ENCODE data around the gene CHRNA3. TPM values are rescaled to one million over a fixed set of nuclear protein-coding genes. Genes with fewer than 3 reads are reported as not detected.
"Not testable (repeated sequence)": the region's sequence is repeated elsewhere in the genome, so short reads cannot be mapped to it uniquely, and the experiment has no call there.

The CHRNA3 gene
- polyA plus RNA-seq, 1 donor (not counting 4 experiments of a cell fraction or from before 2014, with no cell fraction given): not detected

DNA sequence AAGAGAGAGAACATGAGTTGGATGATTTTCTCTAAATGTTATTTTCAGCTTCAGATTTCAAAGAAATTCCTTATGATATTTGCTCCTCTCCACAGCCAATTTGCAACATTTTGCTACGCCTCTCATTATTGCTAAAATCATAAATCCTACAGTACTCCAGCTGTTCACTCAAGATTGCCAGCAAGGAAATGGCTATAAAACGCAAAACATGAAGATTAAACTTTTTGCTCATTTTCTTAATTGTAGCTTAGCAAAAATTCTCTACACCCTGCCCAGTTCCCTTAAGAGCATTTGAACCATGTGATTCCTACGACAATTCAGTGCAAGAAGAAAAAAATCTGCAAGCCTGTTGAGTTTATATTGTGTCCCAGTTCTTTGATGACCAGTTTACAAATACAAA is 6.8 kb downstream of the CHRNA3 start:
- dilution Hi-C loops (cut with MboI; ENCODE audit: extremely low pct_ligation_motif_present, low sequenced_read_pairs): no loop called here
- no peak for FAIRE-seq

GRCh38 chr15:78609551-78609950 is 11.2 kb downstream of the CHRNA3 start:
- H3K4me1 ChIP-seq (ENCODE audit: control insufficient read depth, extremely low read depth, insufficient read depth, low read length); H3K9me1 ChIP-seq (ENCODE audit: control insufficient read depth, extremely low read depth, insufficient read depth, low read length); H3K79me2 ChIP-seq (ENCODE audit: control insufficient read depth, insufficient read depth, low read length); H3K4me2 ChIP-seq (ENCODE audit: control insufficient read depth, extremely low read depth, insufficient read depth, low read depth, low read length); FAIRE-seq; H3K9me3 ChIP-seq (ENCODE audit: control insufficient read depth, low read depth, low read length); H3K27me3 ChIP-seq (ENCODE audit: control insufficient read depth, extremely low read depth, insufficient read depth, low read length); DNase-seq (ENCODE audit: low read depth, low spot score); H4K20me1 ChIP-seq (ENCODE audit: control insufficient read depth, extremely low read depth, insufficient read depth, low read length); H2AFZ ChIP-seq (ENCODE audit: control insufficient read depth, low read length); H3K36me3 ChIP-seq (ENCODE audit: control insufficient read depth in 2 of 2, extremely low read depth in 1 of 2, insufficient read depth in 2 of 2, low read length in 2 of 2); dilution Hi-C loops (cut with MboI; ENCODE audit: extremely low pct_ligation_motif_present, low sequenced_read_pairs); H3K4me3 ChIP-seq (ENCODE audit: control insufficient read depth in 2 of 3, extremely low read depth in 1 of 3, insufficient read depth in 2 of 3, low read depth in 1 of 3, low read length in 3 of 3); H3K9ac ChIP-seq (ENCODE audit: control insufficient read depth, extremely low read depth, insufficient read depth, low read length); H3K27ac ChIP-seq (ENCODE audit: control insufficient read depth, insufficient read depth, low read length): not testable (repeated sequence)

More for the DNA sequence above, 6.8 kb downstream of the CHRNA3 start:
- no peak for TF ChIP-seq CTCF (optimal IDR thresholded peaks at IDR 0.05 in 1 of 3, IDR thresholded peaks at IDR 0.05 in 1 of 3, conservative IDR thresholded peaks at IDR 0.05 in 1 of 3; ENCODE audit: extremely low read depth in 1 of 3, insufficient read depth in 2 of 3, low read length in 3 of 3)
- TF ChIP-seq EZH2 (IDR thresholded peaks at IDR 0.05; ENCODE audit: low read length): no peak
- Histone ChIP-seq H2AFZ (ENCODE audit: control insufficient read depth, low read length) (no peak overlapping the region), H3K79me2 (ENCODE audit: control insufficient read depth, insufficient read depth, low read length) (no peaks in the 10 kb centered on the region), H3K9me3 (ENCODE audit: control insufficient read depth, low read depth, low read length) (no peaks in the 10 kb centered on the region), H3K9ac (ENCODE audit: control insufficient read depth, extremely low read depth, insufficient read depth, low read length) (no peak overlapping the region), H3K4me1 (ENCODE audit: control insufficient read depth, extremely low read depth, insufficient read depth, low read length) (no peaks in the 10 kb centered on the region), H3K27ac (ENCODE audit: control insufficient read depth, insufficient read depth, low read length) (no peak overlapping the region), H4K20me1 (ENCODE audit: control insufficient read depth, extremely low read depth, insufficient read depth, low read length) (no peaks in the 10 kb centered on the region), H3K9me1 (ENCODE audit: control insufficient read depth, extremely low read depth, insufficient read depth, low read length) (no peaks in the 10 kb centered on the region), H3K4me2 (ENCODE audit: control insufficient read depth, extremely low read depth, insufficient read depth, low read depth, low read length) (no peak overlapping the region), H3K4me3 (ENCODE audit: control insufficient read depth in 2 of 3, extremely low read depth in 1 of 3, insufficient read depth in 2 of 3, low read depth in 1 of 3, low read length in 3 of 3) (no peak overlapping the region), H3K27me3 (ENCODE audit: control insufficient read depth, extremely low read depth, insufficient read depth, low read length) (peaks cover 3% of the 10 kb centered on the region), H3K36me3 (ENCODE audit: control insufficient read depth in 2 of 2, extremely low read depth in 1 of 2, insufficient read depth in 2 of 2, low read length in 2 of 2) (no peaks in the 10 kb centered on the region)
- DNase-seq (ENCODE audit: low read depth, low spot score): no peak

DNA sequence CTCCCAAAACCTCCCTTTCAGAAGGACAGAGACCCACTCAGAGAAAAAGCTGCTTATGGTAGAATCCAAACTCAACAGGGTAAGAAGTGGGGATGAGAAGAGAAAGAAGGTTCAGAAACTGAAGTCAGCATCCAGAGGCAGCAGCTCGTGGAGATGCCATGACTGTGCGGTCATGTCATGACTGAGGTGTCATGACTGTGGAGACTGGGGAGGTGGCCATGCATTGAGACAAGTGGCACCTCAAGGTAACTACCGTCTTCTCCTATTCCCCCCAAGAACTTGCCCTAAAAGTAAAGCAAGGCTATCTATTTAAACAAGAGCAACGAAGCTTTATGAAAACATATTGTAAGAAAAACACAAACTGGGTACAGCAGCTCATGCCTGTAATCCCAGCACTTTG is 15.1 kb downstream of the CHRNA3 start:
- no peak for FAIRE-seq
- Histone ChIP-seq H3K4me3 (ENCODE audit: control insufficient read depth in 2 of 3, extremely low read depth in 1 of 3, insufficient read depth in 2 of 3, low read depth in 1 of 3, low read length in 3 of 3) (no peak overlapping the region), H3K9ac (ENCODE audit: control insufficient read depth, extremely low read depth, insufficient read depth, low read length) (no peak overlapping the region), H3K9me3 (ENCODE audit: control insufficient read depth, low read depth, low read length) (no peaks in the 10 kb centered on the region), H3K4me2 (ENCODE audit: control insufficient read depth, extremely low read depth, insufficient read depth, low read depth, low read length) (no peak overlapping the region), H2AFZ (ENCODE audit: control insufficient read depth, low read length) (no peak overlapping the region), H3K36me3 (ENCODE audit: control insufficient read depth in 2 of 2, extremely low read depth in 1 of 2, insufficient read depth in 2 of 2, low read length in 2 of 2) (no peaks in the 10 kb centered on the region), H3K9me1 (ENCODE audit: control insufficient read depth, extremely low read depth, insufficient read depth, low read length) (no peaks in the 10 kb centered on the region), H3K27ac (ENCODE audit: control insufficient read depth, insufficient read depth, low read length) (no peak overlapping the region), H3K79me2 (ENCODE audit: control insufficient read depth, insufficient read depth, low read length) (no peaks in the 10 kb centered on the region), H3K4me1 (ENCODE audit: control insufficient read depth, extremely low read depth, insufficient read depth, low read length) (no peaks in the 10 kb centered on the region), H4K20me1 (ENCODE audit: control insufficient read depth, extremely low read depth, insufficient read depth, low read length) (no peaks in the 10 kb centered on the region), H3K27me3 (ENCODE audit: control insufficient read depth, extremely low read depth, insufficient read depth, low read length) (no peaks in the 10 kb centered on the region)
- no peak for DNase-seq (ENCODE audit: low read depth, low spot score)
- dilution Hi-C loops (cut with MboI; ENCODE audit: extremely low pct_ligation_motif_present, low sequenced_read_pairs): no loop called here
- no peak for TF ChIP-seq CTCF (optimal IDR thresholded peaks at IDR 0.05 in 1 of 3, IDR thresholded peaks at IDR 0.05 in 1 of 3, conservative IDR thresholded peaks at IDR 0.05 in 1 of 3; ENCODE audit: extremely low read depth in 1 of 3, insufficient read depth in 2 of 3, low read length in 3 of 3)
- no peak for TF ChIP-seq EZH2 (IDR thresholded peaks at IDR 0.05; ENCODE audit: low read length)

Measured in keratinocyte (primary cell).